Neural progenitor cell (in vitro differentiated cells): Measurements from ENCODE around the gene GUCA2B. TPM values are rescaled to one million over a fixed set of nuclear protein-coding genes. Genes with fewer than 3 reads are reported as not detected.

Experiments
- DNase-seq: peaks from one replicate; pipeline ENCODE4 v3.0.0-alpha.2; 2016; ENCODE audit warnings: low spot score
- H2AFZ ChIP-seq: fragments of 200-600 bp; sonication (generic); replicated peaks from 2 replicates; pipeline ENCODE4 v1.6.1; 2016; ENCODE audit warnings: antibody characterized with exemption
- H3F3A ChIP-seq: fragments of 200-600 bp; sonication (generic); 2 replicates; pipeline ENCODE4 v1.6.1; 2016; ENCODE audit warnings: antibody characterized with exemption, low read depth
- H3K27ac ChIP-seq: fragments of 200-600 bp; sonication (generic); 2 replicates; pipeline ENCODE4 v1.5.1; 2016; ENCODE audit warnings: mild to moderate bottlenecking
- H3K27me3 ChIP-seq: fragments of 200-600 bp; sonication (generic); 2 replicates; pipeline ENCODE4 v1.6.1; 2016; ENCODE audit warnings: mild to moderate bottlenecking, moderate library complexity
- H3K36me3 ChIP-seq: fragments of 200-600 bp; sonication (generic); 2 replicates; pipeline ENCODE4 v1.5.1; 2016
- H3K4me1 ChIP-seq: fragments of 200-600 bp; sonication (generic); 2 replicates; pipeline ENCODE4 v1.6.1; 2016; ENCODE audit warnings: mixed run types
- H3K4me2 ChIP-seq: fragments of 200-600 bp; sonication (generic); 2 replicates; pipeline ENCODE4 v1.6.1; 2016
- H3K4me3 ChIP-seq: fragments of 200-600 bp; sonication (generic); 2 replicates; pipeline ENCODE4 v1.5.1; 2016
- H3K79me2 ChIP-seq: fragments of 200-600 bp; sonication (generic); 2 replicates; pipeline ENCODE4 v1.6.1; 2016; ENCODE audit warnings: low read depth
- H3K9ac ChIP-seq: fragments of 200-600 bp; sonication (generic); 2 replicates; pipeline ENCODE4 v1.6.1; 2016
- H3K9me3 ChIP-seq: fragments of 200-600 bp; sonication (generic); 2 replicates; pipeline ENCODE4 v1.5.1; 2016; ENCODE audit warnings: low read depth
- H4K20me1 ChIP-seq: fragments of 200-600 bp; sonication (generic); 2 replicates; pipeline ENCODE4 v1.6.1; 2016; ENCODE audit warnings: low read depth
- H3K27ac Mint-ChIP-seq: 3 replicates; pipeline ENCODE4 v1.8.0; 2021; ENCODE audit warnings: mixed read lengths
- H3K27me3 Mint-ChIP-seq: 2 replicates; pipeline ENCODE4 v1.8.0; 2022; ENCODE audit warnings: low read depth, mild to moderate bottlenecking, inconsistent platforms, moderate library complexity, mixed read lengths; ENCODE audit not compliant: insufficient read depth
- H3K36me3 Mint-ChIP-seq: 3 replicates; pipeline ENCODE4 v1.8.0; 2021; ENCODE audit warnings: mixed read lengths
- H3K4me1 Mint-ChIP-seq: 3 replicates; pipeline ENCODE4 v1.8.0; 2021; ENCODE audit warnings: mixed read lengths
- H3K4me3 Mint-ChIP-seq: 3 replicates; pipeline ENCODE4 v1.8.0; 2021; ENCODE audit warnings: mild to moderate bottlenecking, moderate library complexity, mixed read lengths
- H3K9me3 Mint-ChIP-seq: 3 replicates; pipeline ENCODE4 v1.8.0; 2020; ENCODE audit warnings: mixed read lengths
- EZH2 ChIP-seq: fragments of 200-600 bp; sonication (generic); IDR thresholded peaks from 2 replicates; pipeline ENCODE4 v1.6.1; 2017; ENCODE audit warnings: antibody characterized with exemption, mild to moderate bottlenecking, moderate library complexity
- EZH2phosphoT487 ChIP-seq: fragments of 200-600 bp; sonication (generic); IDR thresholded peaks from 2 replicates; pipeline ENCODE4 v1.6.1; 2017; ENCODE audit warnings: antibody characterized with exemption
- total RNA-seq: library from RNA; depleted of rRNA; stranded (reverse); fragments of >200 nt; gene quantifications from 2 replicates; pipeline ENCODE4 v1.2.3, GENCODE V29; 2015; ENCODE audit warnings: low replicate concordance
- TF ChIP-seq, protein P1 (sequence below): fragments of 200-600 bp; sonication (generic); IDR thresholded peaks from 2 replicates; pipeline ENCODE4 v1.5.1; 2017; ENCODE audit warnings: antibody characterized with exemption, mild to moderate bottlenecking

GUCA2B gene
- total RNA-seq, 1 donor from 2014 or later, result not detected

DNA sequence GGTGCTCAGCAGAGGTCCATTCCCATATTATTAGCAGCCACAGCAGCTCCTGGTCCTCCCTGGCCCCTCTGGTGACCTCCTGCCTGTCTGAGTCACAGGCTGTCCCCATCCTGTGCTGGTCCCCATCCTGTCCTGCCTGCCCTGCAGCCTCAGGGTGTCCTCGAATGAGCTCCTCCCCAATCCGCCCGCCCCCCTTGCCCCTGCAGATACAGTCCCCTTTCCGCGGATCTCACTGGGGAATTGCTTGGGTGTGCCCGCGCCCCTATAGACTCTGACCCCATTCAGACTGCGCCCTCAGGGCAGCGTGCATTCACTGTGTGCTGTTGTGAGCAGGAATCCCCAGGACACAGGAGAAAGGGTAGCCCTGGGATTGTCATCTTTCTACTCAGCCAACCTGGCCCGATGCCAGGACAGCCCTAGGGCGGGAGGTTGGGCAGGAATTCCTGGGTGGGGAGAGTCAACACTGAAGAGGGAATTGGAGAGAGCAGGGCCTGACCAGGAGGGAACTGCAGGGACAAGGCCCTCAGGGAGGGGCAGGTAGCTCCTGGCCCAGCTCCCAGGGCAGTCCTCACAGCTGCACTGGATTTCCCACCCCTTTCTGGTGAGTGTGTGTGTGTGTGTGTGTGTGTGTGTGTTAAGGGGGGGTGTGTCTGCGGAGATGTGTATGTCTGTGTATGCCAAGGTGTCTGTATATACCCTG is 12.5 kb downstream of the GUCA2B start:
- H3K27me3 Mint-ChIP-seq, result peaks cover 8% of the 10 kb centered on the region
- H3K27me3 ChIP-seq, result no peaks in the 10 kb centered on the region
- peaks cover 8% of the 10 kb centered on the region for H3K4me1 Mint-ChIP-seq
- no peak overlapping the region for H2AFZ ChIP-seq
- no peak overlapping the region for H3K4me3 Mint-ChIP-seq
- no peaks in the 10 kb centered on the region for H3F3A ChIP-seq
- no peak overlapping the region for H3K27ac ChIP-seq
- no peaks in the 10 kb centered on the region for H3K9me3 ChIP-seq
- no peak overlapping the region for H3K4me3 ChIP-seq
- peak overlapping the region; percentile 3 for H3K27ac Mint-ChIP-seq
- no peaks in the 10 kb centered on the region for H3K79me2 ChIP-seq
- no peak for DNase-seq
- no peaks in the 10 kb centered on the region for H3K36me3 ChIP-seq
- H3K36me3 Mint-ChIP-seq, result no peaks in the 10 kb centered on the region
- H4K20me1 ChIP-seq, result no peaks in the 10 kb centered on the region
- H3K4me2 ChIP-seq, result no peak overlapping the region
- no peaks in the 10 kb centered on the region for H3K4me1 ChIP-seq
- no peak overlapping the region for H3K9ac ChIP-seq
- TF ChIP-seq, protein P1, sequence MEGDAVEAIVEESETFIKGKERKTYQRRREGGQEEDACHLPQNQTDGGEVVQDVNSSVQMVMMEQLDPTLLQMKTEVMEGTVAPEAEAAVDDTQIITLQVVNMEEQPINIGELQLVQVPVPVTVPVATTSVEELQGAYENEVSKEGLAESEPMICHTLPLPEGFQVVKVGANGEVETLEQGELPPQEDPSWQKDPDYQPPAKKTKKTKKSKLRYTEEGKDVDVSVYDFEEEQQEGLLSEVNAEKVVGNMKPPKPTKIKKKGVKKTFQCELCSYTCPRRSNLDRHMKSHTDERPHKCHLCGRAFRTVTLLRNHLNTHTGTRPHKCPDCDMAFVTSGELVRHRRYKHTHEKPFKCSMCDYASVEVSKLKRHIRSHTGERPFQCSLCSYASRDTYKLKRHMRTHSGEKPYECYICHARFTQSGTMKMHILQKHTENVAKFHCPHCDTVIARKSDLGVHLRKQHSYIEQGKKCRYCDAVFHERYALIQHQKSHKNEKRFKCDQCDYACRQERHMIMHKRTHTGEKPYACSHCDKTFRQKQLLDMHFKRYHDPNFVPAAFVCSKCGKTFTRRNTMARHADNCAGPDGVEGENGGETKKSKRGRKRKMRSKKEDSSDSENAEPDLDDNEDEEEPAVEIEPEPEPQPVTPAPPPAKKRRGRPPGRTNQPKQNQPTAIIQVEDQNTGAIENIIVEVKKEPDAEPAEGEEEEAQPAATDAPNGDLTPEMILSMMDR, result no peak
- no peak for TF ChIP-seq EZH2
- TF ChIP-seq EZH2phosphoT487, result no peak
- H3K9me3 Mint-ChIP-seq, result peaks cover 9% of the 10 kb centered on the region

DNA sequence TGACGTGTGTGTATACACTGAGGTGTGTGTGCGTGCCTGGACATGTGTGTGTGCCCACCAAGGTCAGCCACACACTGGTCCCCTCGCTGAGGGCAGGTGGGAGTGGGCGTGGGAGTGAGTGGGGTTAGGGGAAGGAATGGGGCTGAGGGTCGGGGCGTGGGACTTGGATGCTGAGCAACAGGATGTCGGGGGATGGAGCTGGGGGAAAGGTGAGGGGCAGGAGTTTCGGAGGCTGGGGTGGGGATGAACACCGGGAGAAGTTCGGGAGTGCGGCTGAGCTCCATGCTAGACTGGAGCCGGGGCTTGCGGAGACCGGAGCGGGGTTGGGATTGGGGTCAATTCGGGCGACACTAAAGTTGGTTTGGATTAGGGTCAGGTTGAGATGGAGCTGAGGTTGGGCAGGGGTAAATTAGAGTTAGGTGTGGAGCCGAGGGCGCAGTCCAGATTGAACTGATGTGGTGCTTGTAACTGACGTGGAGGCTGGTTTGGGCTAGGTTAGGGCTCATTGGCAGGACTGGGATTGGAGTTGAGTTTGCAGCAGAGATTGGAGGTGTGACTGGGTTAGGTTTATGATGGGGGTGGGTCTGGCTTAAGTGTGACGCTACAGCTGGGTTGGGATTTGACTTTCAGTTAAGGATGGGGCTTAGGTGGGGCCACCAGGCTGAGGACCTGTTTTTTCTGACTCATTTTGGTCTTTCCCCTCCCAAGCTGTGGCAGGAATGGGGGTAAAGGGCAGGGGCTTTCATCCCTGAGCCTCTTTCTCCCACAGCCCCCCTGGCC is 14.6 kb downstream of the GUCA2B start:
- no peaks in the 10 kb centered on the region for H3K4me1 ChIP-seq
- H3K4me2 ChIP-seq, result no peak overlapping the region
- no peak overlapping the region for H3K4me3 Mint-ChIP-seq
- no peaks in the 10 kb centered on the region for H3K27me3 ChIP-seq
- no peak overlapping the region for H2AFZ ChIP-seq
- H3K9me3 ChIP-seq, result no peaks in the 10 kb centered on the region
- no peaks in the 10 kb centered on the region for H3K9me3 Mint-ChIP-seq
- H3K9ac ChIP-seq, result no peak overlapping the region
- H3K27me3 Mint-ChIP-seq, result peaks cover 5% of the 10 kb centered on the region
- no peaks in the 10 kb centered on the region for H3K36me3 ChIP-seq
- TF ChIP-seq EZH2phosphoT487 (no peak), EZH2 (no peak)
- TF ChIP-seq, protein P1, result no peak
- H3K27ac ChIP-seq, result no peak overlapping the region
- no peaks in the 10 kb centered on the region for H4K20me1 ChIP-seq
- H3K79me2 ChIP-seq, result no peaks in the 10 kb centered on the region
- no peak for DNase-seq
- H3K4me3 ChIP-seq, result no peak overlapping the region
- H3K27ac Mint-ChIP-seq, result peak overlapping the region; percentile 72
- no peaks in the 10 kb centered on the region for H3F3A ChIP-seq
- no peaks in the 10 kb centered on the region for H3K36me3 Mint-ChIP-seq
- H3K4me1 Mint-ChIP-seq, result peaks cover 8% of the 10 kb centered on the region

DNA sequence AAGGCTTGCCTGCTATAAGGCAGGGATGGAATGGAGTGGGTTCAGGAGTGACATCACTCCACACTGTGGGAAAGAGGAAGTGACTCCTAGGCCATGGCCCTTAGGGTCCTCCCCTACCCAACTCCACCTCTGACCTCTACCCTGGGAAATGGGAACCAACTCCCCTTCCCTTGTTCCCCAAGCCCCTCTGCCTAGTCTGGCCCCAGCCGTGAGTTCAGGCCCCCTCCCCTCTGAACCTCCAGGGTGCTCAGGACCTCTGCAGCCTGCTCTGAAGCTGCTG is 15.1 kb downstream of the GUCA2B start:
- DNase-seq, result no peak
- Histone ChIP-seq H3K4me2 (no peak overlapping the region), H2AFZ (no peak overlapping the region), H3K9me3 (no peaks in the 10 kb centered on the region), H3K79me2 (no peaks in the 10 kb centered on the region), H3K36me3 (no peaks in the 10 kb centered on the region), H3K9ac (no peak overlapping the region), H4K20me1 (no peaks in the 10 kb centered on the region), H3K27me3 (no peaks in the 10 kb centered on the region), H3K4me3 (no peak overlapping the region), H3F3A (no peaks in the 10 kb centered on the region), H3K27ac (no peak overlapping the region), H3K4me1 (no peaks in the 10 kb centered on the region)
- H3K36me3 Mint-ChIP-seq, result no peaks in the 10 kb centered on the region
- H3K9me3 Mint-ChIP-seq, result no peaks in the 10 kb centered on the region
- H3K27ac Mint-ChIP-seq, result no peak overlapping the region
- TF ChIP-seq EZH2, result no peak
- TF ChIP-seq, protein P1, result no peak
- no peak for TF ChIP-seq EZH2phosphoT487
- no peak overlapping the region for H3K4me3 Mint-ChIP-seq
- H3K4me1 Mint-ChIP-seq, result peaks cover 8% of the 10 kb centered on the region
- H3K27me3 Mint-ChIP-seq, result peaks cover 5% of the 10 kb centered on the region
